Astrocyte of the cerebellum (primary cell): Measurements from ENCODE around the gene SMIM27.

ENCODE experiments used
- DNase-seq: peaks from one replicate; pipeline ENCODE4 v3.0.0-alpha.2; 2011; ENCODE audit warnings: low read depth
- H3K4me3 ChIP-seq: 2 replicates; pipeline ENCODE4 v1.5.1; 2011; ENCODE audit warnings: mild to moderate bottlenecking, low read depth, low read length, moderate library complexity
- in situ Hi-C: cut with HindIII; loops from 2 replicates; pipeline ENCODE4 v1.10.0; 2017; ENCODE audit warnings: low sequenced_read_pairs
- TF ChIP-seq, protein P1 (sequence below): IDR thresholded peaks from 2 replicates; pipeline ENCODE4 v1.5.1; 2012; ENCODE audit warnings: low read length, low read depth, moderate library complexity, mild to moderate bottlenecking; ENCODE audit errors: missing control alignments

The SMIM27 gene

DNA sequence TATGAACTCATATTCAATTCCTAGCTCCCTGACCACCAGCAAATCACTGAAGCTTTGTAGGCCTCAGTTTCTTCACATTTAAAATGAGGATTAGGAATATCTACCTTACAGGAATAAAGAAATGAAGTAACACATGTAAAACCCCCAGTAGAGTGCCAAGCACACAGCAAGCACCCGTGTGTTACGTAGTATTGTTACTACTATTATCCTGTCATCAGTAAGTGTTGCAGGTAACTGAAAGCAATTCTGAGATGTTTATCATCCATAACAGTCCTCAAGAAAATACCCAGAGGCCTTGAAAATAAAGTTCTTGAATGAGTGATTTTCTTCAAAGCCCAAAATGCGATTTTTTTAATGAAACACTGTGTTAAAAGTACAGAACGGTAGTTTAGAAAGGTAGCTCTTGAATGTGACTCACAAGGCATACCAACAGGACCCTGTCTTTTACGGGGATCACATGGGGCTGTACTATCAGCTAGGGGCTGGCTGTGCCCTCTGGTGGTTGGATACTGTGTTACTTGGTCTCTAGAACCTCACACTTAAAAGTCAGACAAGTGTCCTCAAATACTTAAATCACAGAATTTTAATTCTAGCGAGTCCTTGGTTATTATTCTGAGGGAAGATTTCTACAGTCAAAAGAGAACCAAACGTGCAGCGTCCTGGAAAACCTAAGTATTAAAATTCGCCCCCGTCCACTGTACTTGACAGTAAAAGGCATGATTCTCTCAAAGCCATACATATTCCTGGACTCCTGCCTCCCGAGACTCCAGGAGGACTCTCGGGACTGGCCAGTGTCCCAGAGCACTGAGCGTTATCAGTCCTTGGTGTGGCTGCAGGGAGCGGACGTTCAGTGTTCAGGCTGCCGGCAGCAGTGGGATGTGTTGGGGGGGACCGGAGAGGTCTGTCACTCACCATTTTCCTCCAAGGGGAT lies 20.1 kb downstream of the SMIM27 start:
- in situ Hi-C loops = loop anchor here (25.0 kb wide), 1 partner anchor 185 kb away; the partner anchor contains the start of gene ACO1
- peak overlapping the region; percentile 81 for H3K4me3 ChIP-seq

DNA sequence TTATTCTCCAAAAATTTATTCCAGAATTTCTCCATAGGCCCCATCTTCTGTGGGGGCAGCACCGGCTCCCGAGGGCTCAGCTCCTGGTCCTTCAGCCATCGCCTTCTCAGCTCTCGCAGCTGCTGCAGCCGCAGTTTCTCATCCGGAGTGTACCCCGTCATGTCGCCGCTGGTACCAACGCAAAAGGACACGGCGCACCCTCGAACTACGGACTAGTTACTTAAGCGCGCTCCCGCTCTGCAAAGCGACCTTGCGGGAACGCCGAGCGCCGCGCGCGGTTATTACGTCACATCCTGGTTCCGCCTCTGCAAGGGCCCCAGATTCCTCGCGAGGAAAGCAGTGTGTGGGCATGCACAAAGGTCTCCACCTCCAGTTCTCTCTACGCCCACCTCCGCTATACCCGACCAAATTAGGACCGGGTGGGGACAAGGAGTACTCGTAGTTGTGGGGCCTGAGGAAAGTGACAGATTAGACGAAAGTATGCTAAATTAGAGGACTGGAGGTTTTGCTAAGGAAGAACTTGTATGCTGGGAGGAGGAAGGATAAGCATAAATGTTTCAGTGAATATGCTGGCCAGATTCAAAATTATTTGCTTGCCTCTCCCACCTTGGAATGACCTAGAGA lies 20.9 kb downstream of the SMIM27 start, which contains the start of gene NDUFB6:
Gene NDUFB6 (minus strand): TSS at position 260 of the 624 bp plus-strand sequence. CDS start 99 bp downstream, at position 161.
- TF ChIP-seq, protein P1, sequence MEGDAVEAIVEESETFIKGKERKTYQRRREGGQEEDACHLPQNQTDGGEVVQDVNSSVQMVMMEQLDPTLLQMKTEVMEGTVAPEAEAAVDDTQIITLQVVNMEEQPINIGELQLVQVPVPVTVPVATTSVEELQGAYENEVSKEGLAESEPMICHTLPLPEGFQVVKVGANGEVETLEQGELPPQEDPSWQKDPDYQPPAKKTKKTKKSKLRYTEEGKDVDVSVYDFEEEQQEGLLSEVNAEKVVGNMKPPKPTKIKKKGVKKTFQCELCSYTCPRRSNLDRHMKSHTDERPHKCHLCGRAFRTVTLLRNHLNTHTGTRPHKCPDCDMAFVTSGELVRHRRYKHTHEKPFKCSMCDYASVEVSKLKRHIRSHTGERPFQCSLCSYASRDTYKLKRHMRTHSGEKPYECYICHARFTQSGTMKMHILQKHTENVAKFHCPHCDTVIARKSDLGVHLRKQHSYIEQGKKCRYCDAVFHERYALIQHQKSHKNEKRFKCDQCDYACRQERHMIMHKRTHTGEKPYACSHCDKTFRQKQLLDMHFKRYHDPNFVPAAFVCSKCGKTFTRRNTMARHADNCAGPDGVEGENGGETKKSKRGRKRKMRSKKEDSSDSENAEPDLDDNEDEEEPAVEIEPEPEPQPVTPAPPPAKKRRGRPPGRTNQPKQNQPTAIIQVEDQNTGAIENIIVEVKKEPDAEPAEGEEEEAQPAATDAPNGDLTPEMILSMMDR = no peak
- peak; percentile 81 for DNase-seq
- peak within 1 kb of the TSS; percentile 81 for H3K4me3 ChIP-seq
- in situ Hi-C loops = loop anchor here (25.0 kb wide), 1 partner anchor 186 kb away; the partner anchor contains the start of gene ACO1

More for the DNA sequence above, 20.1 kb downstream of the SMIM27 start:
- peak; percentile 58 for DNase-seq
- TF ChIP-seq, protein P1 = peak; percentile 73

GRCh38 chr9:32573821-32574220 lies 21.7 kb downstream of the SMIM27 start:
- no peak for DNase-seq
- in situ Hi-C loops = loop anchor here (25.0 kb wide), 1 partner anchor 187 kb away; the partner anchor contains the start of gene ACO1
- H3K4me3 ChIP-seq = no peak overlapping the region
- TF ChIP-seq, protein P1 = no peak

DNA sequence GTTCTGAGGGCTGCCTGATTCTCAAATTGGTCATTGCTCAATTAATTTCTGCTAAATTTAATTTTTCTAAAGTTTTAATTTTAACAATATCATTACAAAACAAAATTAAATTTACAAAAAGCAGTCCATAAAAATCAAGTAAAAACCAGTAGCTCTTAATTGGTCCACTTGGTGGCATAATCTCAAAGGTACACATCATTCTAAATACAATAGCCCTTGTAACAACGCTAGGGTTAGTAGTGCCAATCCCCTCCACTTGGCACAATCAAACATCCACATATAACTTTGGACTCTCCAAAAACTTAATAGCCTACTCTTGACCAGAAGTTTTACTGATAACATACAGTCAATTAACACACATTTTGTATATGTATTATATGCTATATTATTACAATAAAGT lies 22.7 kb downstream of the SMIM27 start:
- TF ChIP-seq, protein P1 = no peak
- H3K4me3 ChIP-seq = no peak overlapping the region
- in situ Hi-C loops = loop anchor here (5.0 to 25.0 kb wide), 2 partner anchors 188 to 397 kb away; partner anchors contain the start of gene ACO1
- DNase-seq = no peak

DNA sequence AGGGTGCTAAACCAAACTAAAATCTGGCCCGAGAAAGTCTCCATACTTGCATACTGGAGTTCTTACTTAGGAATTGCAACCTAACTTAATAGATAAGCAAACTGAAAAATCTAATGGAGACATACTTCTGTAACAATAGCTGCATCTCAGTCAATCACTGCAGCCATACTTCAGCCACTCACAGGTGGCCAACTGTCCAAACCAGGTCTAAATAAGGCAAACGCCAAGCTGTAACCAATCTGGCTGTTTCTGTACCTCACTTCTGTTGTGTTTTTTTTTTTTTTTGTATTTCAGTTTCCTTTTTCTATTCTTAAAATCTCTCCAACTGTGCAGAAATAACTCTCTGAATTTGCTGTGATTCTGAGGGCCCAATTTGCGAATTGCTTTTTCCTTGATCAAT lies 25.2 kb downstream of the SMIM27 start:
- in situ Hi-C loops = loop anchor here (5.0 kb wide), 1 partner anchor 395 kb away; no protein-coding TSS in a partner anchor
- TF ChIP-seq, protein P1 = no peak
- H3K4me3 ChIP-seq = no peak overlapping the region
- DNase-seq = no peak

DNA sequence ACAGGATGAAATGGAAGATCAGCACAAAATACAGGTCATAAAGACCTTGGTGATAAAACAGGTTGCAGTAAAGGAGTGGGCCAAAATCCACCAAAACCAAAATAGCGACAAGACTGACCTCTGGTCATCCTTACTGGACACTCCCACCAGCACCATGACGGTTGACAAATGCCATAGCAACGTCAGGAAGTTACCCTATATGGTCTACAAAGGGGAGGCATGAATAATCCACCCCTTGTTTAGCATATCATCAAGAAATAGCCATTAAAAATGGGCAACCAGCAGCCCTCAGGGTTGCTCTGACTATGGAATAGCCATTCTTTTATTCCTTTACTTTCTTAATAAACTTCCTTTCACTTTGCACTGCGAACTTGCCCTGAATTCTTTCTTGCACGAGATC lies 26.8 kb downstream of the SMIM27 start:
- TF ChIP-seq, protein P1 = no peak
- DNase-seq = no peak
- in situ Hi-C loops = loop anchor here (5.0 kb wide), 1 partner anchor 393 kb away; no protein-coding TSS in a partner anchor
- H3K4me3 ChIP-seq = no peak overlapping the region
